ENCODE data around the gene EPB41L2.

- TF ChIP-seq CTCF (IDR thresholded peaks at IDR 0.05): no peak
- TF ChIP-seq EP300 (IDR thresholded peaks at IDR 0.05): no peak
- no peak for TF ChIP-seq POLR2A (IDR thresholded peaks at IDR 0.05)
These were observed 22.2 kb downstream of the EPB41L2 start for GRCh38 chr6:131040866-131041265.
